ENCODE data around the gene TSSC4. TPM values are rescaled to one million over a fixed set of nuclear protein-coding genes. Genes with fewer than 3 reads are reported as not detected.

TSSC4 gene
- polyA plus RNA-seq, 3 donors: 40.1 to 55.8 (median 49.4) TPM

- DNase-seq: no peak
Observed at GRCh38 chr11:2366733-2367132, 33.8 kb upstream of the TSSC4 start.

- no peak for DNase-seq
Observed at GRCh38 chr11:2367266-2368160, 33.0 kb upstream of the TSSC4 start.

GRCh38 chr11:2368178-2368850, 32.2 kb upstream of the TSSC4 start:
- no peak for DNase-seq

GRCh38 chr11:2368851-2369180, 31.7 kb upstream of the TSSC4 start:
- DNase-seq: no peak

GRCh38 chr11:2369320-2369719, 31.2 kb upstream of the TSSC4 start:
- no peak for DNase-seq

GRCh38 chr11:2369896-2370295, 30.7 kb upstream of the TSSC4 start:
- DNase-seq: no peak

GRCh38 chr11:2374456-2375201, 25.9 kb upstream of the TSSC4 start:
- DNase-seq: no peak

GRCh38 chr11:2375341-2375853, 25.2 kb upstream of the TSSC4 start:
- no peak for DNase-seq

- no peak for DNase-seq
Observed at GRCh38 chr11:2375964-2376551, 24.5 kb upstream of the TSSC4 start.

GRCh38 chr11:2376751-2377451, 23.6 kb upstream of the TSSC4 start, which contains the start of gene CD81:
Gene CD81 (plus strand): TSS chr11:2377310. CDS start chr11:2377550, 240 bp downstream.
- DNase-seq: no peak

- peak; percentile 80 for DNase-seq
Observed at GRCh38 chr11:2377511-2378443, 22.8 kb upstream of the TSSC4 start.

GRCh38 chr11:2378527-2379210, 21.9 kb upstream of the TSSC4 start:
- DNase-seq: peak; percentile 62

- no peak for DNase-seq
Observed at GRCh38 chr11:2379466-2380174, 20.9 kb upstream of the TSSC4 start.

GRCh38 chr11:2380396-2380795, 20.2 kb upstream of the TSSC4 start:
- DNase-seq: no peak

- DNase-seq: no peak
Observed at GRCh38 chr11:2380807-2381350, 19.7 kb upstream of the TSSC4 start.

GRCh38 chr11:2381494-2382128, 18.9 kb upstream of the TSSC4 start:
- DNase-seq: no peak

- DNase-seq: no peak
Observed at GRCh38 chr11:2382129-2382517, 18.4 kb upstream of the TSSC4 start.

Measured in renal pelvis (tissue), 4 donors.